Fibroblast of skin of abdomen (primary cell): ENCODE data around the gene ERBB4.
"Not testable (repeated sequence)": the region's sequence is repeated elsewhere in the genome, so short reads cannot be mapped to it uniquely, and the experiment has no call there.

ENCODE experiments used
- DNase-seq: peaks from one replicate; pipeline ENCODE4 v3.0.0-alpha.2; 2013

Gene ERBB4

GRCh38 chr2:211673133-211673905 is 865.3 kb downstream of the ERBB4 start:
- no peak for DNase-seq

GRCh38 chr2:211671977-211672376 is 866.6 kb downstream of the ERBB4 start:
- DNase-seq: no peak

- no peak for DNase-seq
Observed at GRCh38 chr2:211665299-211665698, 873.3 kb downstream of the ERBB4 start.

GRCh38 chr2:211664321-211664720 is 874.3 kb downstream of the ERBB4 start:
- DNase-seq: no peak

- no peak for DNase-seq
Observed at GRCh38 chr2:211654211-211654780, 884.3 kb downstream of the ERBB4 start.

- no peak for DNase-seq
Observed at GRCh38 chr2:211652327-211652726, 886.3 kb downstream of the ERBB4 start.

GRCh38 chr2:211649331-211649730 is 889.3 kb downstream of the ERBB4 start:
- DNase-seq: no peak

GRCh38 chr2:211631503-211631902 is 907.1 kb downstream of the ERBB4 start:
- no peak for DNase-seq

- no peak for DNase-seq
Observed at GRCh38 chr2:211623096-211623495, 915.5 kb downstream of the ERBB4 start.

GRCh38 chr2:211620986-211621385 is 917.6 kb downstream of the ERBB4 start:
- no peak for DNase-seq

- DNase-seq: no peak
Observed at GRCh38 chr2:211617803-211618202, 920.8 kb downstream of the ERBB4 start.

- DNase-seq: no peak
Observed at GRCh38 chr2:211611621-211612020, 927.0 kb downstream of the ERBB4 start.

GRCh38 chr2:211611061-211611518 is 927.5 kb downstream of the ERBB4 start:
- DNase-seq: no peak

GRCh38 chr2:211609127-211609526 is 929.5 kb downstream of the ERBB4 start:
- no peak for DNase-seq

GRCh38 chr2:211599146-211599545 is 939.5 kb downstream of the ERBB4 start:
- no peak for DNase-seq

GRCh38 chr2:211598238-211598637 is 940.4 kb downstream of the ERBB4 start:
- DNase-seq: no peak

- DNase-seq: not testable (repeated sequence)
Observed at GRCh38 chr2:211592006-211592405, 946.6 kb downstream of the ERBB4 start.

GRCh38 chr2:211591426-211591825 is 947.2 kb downstream of the ERBB4 start:
- DNase-seq: no peak

GRCh38 chr2:211568439-211568838 is 970.2 kb downstream of the ERBB4 start:
- no peak for DNase-seq

GRCh38 chr2:211564441-211564840 is 974.2 kb downstream of the ERBB4 start:
- no peak for DNase-seq

GRCh38 chr2:211545582-211545981 is 993.0 kb downstream of the ERBB4 start:
- DNase-seq: no peak

GRCh38 chr2:211534632-211535031 is 1004.0 kb downstream of the ERBB4 start:
- DNase-seq: no peak

- not testable (repeated sequence) for DNase-seq
Observed at GRCh38 chr2:211524248-211524647, 1014.4 kb downstream of the ERBB4 start.

- no peak for DNase-seq
Observed at GRCh38 chr2:211516537-211516936, 1022.1 kb downstream of the ERBB4 start.
